Endothelial cell of umbilical vein (primary cell): Measurements from ENCODE around the gene PCGF1.

Experiments
- CTCF ChIP-seq, 2 donors: IDR thresholded peaks; 1 replicate in 1 of 2; 2 replicates in 1 of 2; pipeline ENCODE4 v1.5.1; 2011; ENCODE audit warnings: low read length in 2 of 2, mild to moderate bottlenecking in 2 of 2, moderate library complexity in 2 of 2, control low read depth in 1 of 2, inconsistent platforms in 1 of 2, low read depth in 1 of 2; ENCODE audit not compliant: insufficient read depth in 1 of 2; ENCODE audit errors: extremely low read depth in 1 of 2
- EZH2 ChIP-seq: IDR thresholded peaks from 2 replicates; pipeline ENCODE4 v1.6.1; 2012; ENCODE audit warnings: borderline replicate concordance, low read depth, mild to moderate bottlenecking, moderate library complexity, low read length, inconsistent platforms; ENCODE audit not compliant: severe bottlenecking
- GATA2 ChIP-seq: IDR thresholded peaks from 2 replicates; pipeline ENCODE4 v1.7.0; 2011; ENCODE audit warnings: low read depth, mild to moderate bottlenecking, moderate library complexity, mixed read lengths, low read length; ENCODE audit not compliant: insufficient read length, insufficient read depth
- JUN ChIP-seq: IDR thresholded peaks from 2 replicates; pipeline ENCODE4 v1.6.1; 2011; ENCODE audit warnings: borderline replicate concordance, low read depth; ENCODE audit not compliant: insufficient read length, insufficient read depth
- MAX ChIP-seq: IDR thresholded peaks from 2 replicates; pipeline ENCODE4 v1.6.1; 2011; ENCODE audit not compliant: insufficient read depth, insufficient read length
- MYC ChIP-seq: IDR thresholded peaks from one replicate; pipeline ENCODE4 v1.6.1; 2011; ENCODE audit warnings: mild to moderate bottlenecking, low read depth, low read length
- POLR2A ChIP-seq: IDR thresholded peaks from 2 replicates; pipeline ENCODE4 v1.6.1; 2012; ENCODE audit warnings: low read depth, mild to moderate bottlenecking, control low read depth, low read length
- POLR2AphosphoS5 ChIP-seq: IDR thresholded peaks from 2 replicates; pipeline ENCODE4 v1.6.1; 2012; ENCODE audit warnings: low read depth, mild to moderate bottlenecking, control low read depth, low read length, moderate library complexity; ENCODE audit not compliant: insufficient read depth

- TF ChIP-seq POLR2A (no peak), POLR2AphosphoS5 (no peak), CTCF (IDR thresholded peaks at IDR 0.05; ENCODE audit: extremely low read depth in 1 of 2, insufficient read depth in 1 of 2, low read depth in 1 of 2, low read length in 2 of 2) (no peak), MAX (no peak), JUN (no peak), EZH2 (no peak), GATA2 (no peak), MYC (no peak)
Observed at GRCh38 chr2:74491648-74492544, 15.6 kb downstream of the PCGF1 start.
